GM19240 (cell line): ENCODE results near the gene RBFA.
"Not testable (repeated sequence)": the region's sequence is repeated elsewhere in the genome, so short reads cannot be mapped to it uniquely, and the experiment has no call there.

Experiments used
- DNase-seq: peaks from one replicate; pipeline ENCODE4 v3.0.0; 2011; ENCODE audit warnings: low spot score; ENCODE audit not compliant: insufficient read length

The RBFA gene

GRCh38 chr18:80034068-80034851, at the start of gene RBFA:
Gene RBFA, plus strand, starts transcription at chr18:80034434. Its CDS starts 62 bp downstream, at chr18:80034496.
- peak; percentile 97 for DNase-seq

- DNase-seq = no peak
Measured at GRCh38 chr18:79985172-79985571, 49.1 kb upstream of the RBFA start.

GRCh38 chr18:79986726-79987125, 47.5 kb upstream of the RBFA start:
- no peak for DNase-seq

- no peak for DNase-seq
Measured at GRCh38 chr18:79987566-79987965, 46.7 kb upstream of the RBFA start.

- peak; percentile 51 for DNase-seq
Measured at GRCh38 chr18:79988071-79988450, 46.2 kb upstream of the RBFA start.

GRCh38 chr18:79988451-79989194, 45.6 kb upstream of the RBFA start, which contains the start of gene TXNL4A:
Gene TXNL4A, minus strand, starts transcription at chr18:79988563. Its CDS starts 171 bp downstream, at chr18:79988392.
- DNase-seq = peak; percentile 60

- DNase-seq = no peak
Measured at GRCh38 chr18:79989195-79989497, 45.1 kb upstream of the RBFA start.

GRCh38 chr18:79991494-79991893, 42.7 kb upstream of the RBFA start:
- DNase-seq = no peak

- DNase-seq = not testable (repeated sequence)
Measured at GRCh38 chr18:79999701-80000100, 34.5 kb upstream of the RBFA start.

- no peak for DNase-seq
Measured at GRCh38 chr18:80000877-80001276, 33.4 kb upstream of the RBFA start.

GRCh38 chr18:80002468-80002867, 31.8 kb upstream of the RBFA start:
- no peak for DNase-seq

- no peak for DNase-seq
Measured at GRCh38 chr18:80004600-80005342, 29.5 kb upstream of the RBFA start.

- DNase-seq = no peak
Measured at GRCh38 chr18:80006724-80007123, 27.5 kb upstream of the RBFA start.

GRCh38 chr18:80009661-80010550, 24.3 kb upstream of the RBFA start:
- DNase-seq = no peak

- no peak for DNase-seq
Measured at GRCh38 chr18:80010551-80010906, 23.7 kb upstream of the RBFA start.

GRCh38 chr18:80011496-80012137, 22.6 kb upstream of the RBFA start:
- DNase-seq = not testable (repeated sequence)

- no peak for DNase-seq
Measured at GRCh38 chr18:80012714-80013113, 21.5 kb upstream of the RBFA start.

- no peak for DNase-seq
Measured at GRCh38 chr18:80022613-80023012, 11.6 kb upstream of the RBFA start.

- DNase-seq = no peak
Measured at GRCh38 chr18:80023173-80023572, 11.1 kb upstream of the RBFA start.

- DNase-seq = no peak
Measured at GRCh38 chr18:80026363-80026762, 7.9 kb upstream of the RBFA start.

- not testable (repeated sequence) for DNase-seq
Measured at GRCh38 chr18:80027719-80028118, 6.5 kb upstream of the RBFA start.
